HCT116 (cell line): ENCODE results near the gene ADAT3. TPM values are rescaled to one million over a fixed set of nuclear protein-coding genes. Genes with fewer than 3 reads are reported as not detected.

Experiments
- ATAC-seq: fragments of 200-7000 bp; cut with Tn5 transposase; 2 replicates; pipeline ENCODE4 v1.9.1; 2020; ENCODE audit warnings: mild to moderate bottlenecking, moderate library complexity
- BruUV-seq: library from RNA; stranded (reverse); fragments of 400-500 nt; replicated peaks from 2 replicates; lab custom pipeline; 2021; lab: Mats Ljungman, UMichigan
- CTCF ChIA-PET: fragments of 300-600 bp; sonication (Branson Sonifier 250); formaldehyde crosslinking; loops from one replicate; lab custom pipeline; 2021; ENCODE audit warnings: antibody characterized with exemption; lab: Charles Lee
- POLR2A ChIA-PET: fragments of 300-600, 350-600 bp; sonication (Branson Sonifier 250); formaldehyde crosslinking; loops from one replicate; lab custom pipeline; 2021; ENCODE audit warnings: antibody characterized with exemption; lab: Charles Lee
- RAD21 ChIA-PET, 2 experiments: fragments of 300-600 bp; sonication (Branson Sonifier 250); formaldehyde crosslinking; loops; one replicate each; lab custom pipeline; 2023; ENCODE audit warnings: low total read pairs in 2 of 2; ENCODE audit not compliant: uncharacterized antibody in 2 of 2, unreplicated experiment in 2 of 2, low non-redundant PET in 1 of 2; lab: Charles Lee
- DNase-seq: peaks from one replicate; pipeline ENCODE4 v3.0.0-alpha.2; 2010; ENCODE audit warnings: low read depth, low spot score
- H2AFZ ChIP-seq: fragments of 200-600 bp; shearing (Covaris generic), sonication (generic); 2 replicates; pipeline ENCODE4 v1.6.1; 2017; ENCODE audit warnings: low read depth, mixed run types, mixed read lengths, antibody characterized with exemption, low read length; ENCODE audit not compliant: poor library complexity, severe bottlenecking
- H3K27ac ChIP-seq: 2 replicates; pipeline ENCODE4 v1.5.1; 2012; ENCODE audit warnings: low read depth, low read length
- H3K27me3 ChIP-seq: fragments of 200-600 bp; sonication (generic); 2 replicates; pipeline ENCODE4 v1.6.1; 2016; ENCODE audit warnings: mixed run types, low read length, mixed read lengths; ENCODE audit not compliant: insufficient read depth
- H3K36me3 ChIP-seq, 2 experiments: fragments of 200-500 bp in 1 of 2; fragments of 200-600 bp in 1 of 2; sonication (Bioruptor generic) in 1 of 2; sonication (generic) in 1 of 2; 2 replicates each; pipeline versions ENCODE4 v1.5.1 to v1.6.1; 2014 to 2016; ENCODE audit warnings: low read length in 2 of 2, inconsistent platforms in 1 of 2, mixed read lengths in 1 of 2, mixed run types in 1 of 2; ENCODE audit not compliant: insufficient read depth in 2 of 2, control insufficient read depth in 1 of 2
- H3K4me1 ChIP-seq, 2 experiments: fragments of 200-600 bp in 1 of 2; sonication (generic) in 1 of 2; 2 replicates each; pipeline versions ENCODE4 v1.5.1 to v1.6.1; 2012 to 2017; ENCODE audit warnings: low read length in 2 of 2, inconsistent platforms in 1 of 2, mild to moderate bottlenecking in 1 of 2, mixed read lengths in 1 of 2, mixed run types in 1 of 2, moderate library complexity in 1 of 2; ENCODE audit not compliant: insufficient read depth in 2 of 2, control insufficient read depth in 1 of 2
- H3K4me2 ChIP-seq: fragments of 200-600 bp; sonication (generic); 2 replicates; pipeline ENCODE4 v1.6.1; 2017; ENCODE audit warnings: mixed run types, low read length, mixed read lengths
- H3K4me3 ChIP-seq, 2 experiments: fragments of 200-600 bp in 1 of 2; sonication (generic) in 1 of 2; replicated peaks in 1 of 2; 2 replicates each; pipeline ENCODE4 v1.5.1; 2011 to 2016; ENCODE audit warnings: low read length in 2 of 2, control low read depth in 1 of 2, low read depth in 1 of 2, mild to moderate bottlenecking in 1 of 2, mixed read lengths in 1 of 2, mixed run types in 1 of 2
- H3K79me2 ChIP-seq: fragments of 200-600 bp; sonication (generic); 2 replicates; pipeline ENCODE4 v1.6.1; 2017; ENCODE audit warnings: mild to moderate bottlenecking, mixed run types, low read length, moderate library complexity, mixed read lengths; ENCODE audit not compliant: insufficient read depth
- H3K9ac ChIP-seq: fragments of 200-600 bp; sonication (generic); 2 replicates; pipeline ENCODE4 v1.6.1; 2016; ENCODE audit warnings: low read length, mixed read lengths
- H3K9me2 ChIP-seq: fragments of 200-600 bp; sonication (generic), shearing (Covaris generic); 2 replicates; pipeline ENCODE4 v1.6.1; 2017; ENCODE audit warnings: mixed run types, mild to moderate bottlenecking, moderate library complexity; ENCODE audit not compliant: insufficient read depth
- H3K9me3 ChIP-seq, 2 experiments: fragments of 200-500 bp in 1 of 2; fragments of 200-600 bp in 1 of 2; sonication (Bioruptor generic) in 1 of 2; sonication (generic) in 1 of 2; 2 replicates each; pipeline ENCODE4 v1.6.1; 2014 to 2017; ENCODE audit warnings: low read length in 2 of 2, mixed read lengths in 2 of 2, inconsistent platforms in 1 of 2, low read depth in 1 of 2, mild to moderate bottlenecking in 1 of 2, mixed run types in 1 of 2, moderate library complexity in 1 of 2; ENCODE audit not compliant: control insufficient read depth in 1 of 2, insufficient read depth in 1 of 2
- H4K20me1 ChIP-seq: fragments of 200-600 bp; sonication (generic), shearing (Covaris generic); 2 replicates; pipeline ENCODE4 v1.6.1; 2017; ENCODE audit warnings: mixed run types, mild to moderate bottlenecking, moderate library complexity; ENCODE audit not compliant: insufficient read depth
- EZH2phosphoT487 ChIP-seq: fragments of 200-600 bp; IDR thresholded peaks from 2 replicates; pipeline ENCODE4 v1.6.1; 2018; ENCODE audit warnings: antibody characterized with exemption, borderline replicate concordance
- POLR2A ChIP-seq: IDR thresholded peaks from 2 replicates; pipeline ENCODE4 v1.7.0; 2011; ENCODE audit warnings: borderline replicate concordance; ENCODE audit not compliant: insufficient read depth, insufficient read length; ENCODE audit errors: extremely low read depth
- REST ChIP-seq: IDR thresholded peaks from 2 replicates; pipeline ENCODE4 v1.6.1; 2012; ENCODE audit warnings: low read depth
- SIN3A ChIP-seq: IDR thresholded peaks from 2 replicates; pipeline ENCODE4 v1.6.1; 2012; ENCODE audit warnings: low read depth
- ZBTB33 ChIP-seq: IDR thresholded peaks from 2 replicates; pipeline ENCODE4 v1.6.1; 2011; ENCODE audit warnings: mild to moderate bottlenecking, low read length, moderate library complexity; ENCODE audit not compliant: insufficient replicate concordance; ENCODE audit errors: extremely low read depth
- intact Hi-C: fragments of 100-400 bp; cut with micrococcal nuclease; formaldehyde crosslinking; loops from 2 replicates; pipeline ENCODE4 v1.10.0; 2022
- total RNA-seq: library from RNA; stranded (reverse); gene quantifications from one replicate; pipeline ENCODE4 v1.2.1, GENCODE V29; 2021; ENCODE audit not compliant: unreplicated experiment

ADAT3 gene
- total RNA-seq, 1 experiment from 2014 or later, result 15.9 TPM

DNA sequence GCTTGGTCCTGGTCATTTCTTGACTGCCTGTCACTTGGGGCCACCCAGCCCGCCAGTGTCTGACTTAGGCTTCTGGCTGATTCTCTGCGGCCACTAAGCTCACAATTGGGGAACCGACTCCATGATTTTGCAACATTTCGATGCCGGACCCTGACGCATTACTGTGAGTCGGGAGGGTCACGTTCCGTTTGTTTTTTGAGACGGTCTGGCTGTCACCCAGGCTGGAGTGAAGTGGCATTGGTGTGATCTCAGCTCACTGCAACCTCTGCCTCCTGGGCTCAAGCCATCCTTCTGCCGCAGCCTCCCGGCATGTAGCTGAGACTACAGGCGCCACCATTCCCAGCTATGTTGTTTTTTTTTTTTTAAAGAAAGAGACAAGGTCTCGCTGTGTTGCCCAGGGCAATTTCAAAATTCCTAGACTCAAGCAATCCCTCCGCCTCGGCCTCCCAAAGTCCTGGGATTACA lies 3.2 kb upstream of the ADAT3 start:
- ChIA-PET CTCF (interaction anchor here (0.6 kb wide), 1 partner anchor 56 kb away, joined by 3 read pairs; no protein-coding TSS in a partner anchor), POLR2A (no interaction called here), RAD21 (no interaction called here)
- no TSS peak for BruUV-seq
- no peak overlapping the region for H2AFZ ChIP-seq
- no peak for DNase-seq
- no peak overlapping the region for H3K4me3 ChIP-seq
- peaks cover 21 to 32% of the 10 kb centered on the region in 2 experiments; a peak in 3 of 4 replicates for H3K4me1 ChIP-seq
- peaks cover 14% of the 10 kb centered on the region for H3K79me2 ChIP-seq
- intact Hi-C loops, result no loop called here
- H3K27ac ChIP-seq, result no peak overlapping the region
- H3K9ac ChIP-seq, result no peak overlapping the region
- ATAC-seq, result no peak
- TF ChIP-seq ZBTB33 (no peak), REST (no peak), EZH2phosphoT487 (no peak), SIN3A (no peak), POLR2A (no peak)
- no peak overlapping the region for H3K4me2 ChIP-seq
- no peaks in the 10 kb centered on the region for H4K20me1 ChIP-seq
- no peaks in the 10 kb centered on the region for H3K9me3 ChIP-seq
- H3K9me2 ChIP-seq, result no peaks in the 10 kb centered on the region
- H3K36me3 ChIP-seq, result no peaks in the 10 kb centered on the region
- no peaks in the 10 kb centered on the region for H3K27me3 ChIP-seq
